CD4-positive, alpha-beta T cell treated with Interleukin-1 beta for 1 hour (primary cell): ENCODE results near the gene KRT5.

Source experiments
- DNase-seq, 2 donors: peaks; one replicate each; pipeline ENCODE4 v3.0.0-alpha.2; 2020 to 2022

The KRT5 gene

GRCh38 chr12:52519826-52520662, at the start of gene KRT5:
Gene KRT5 (minus strand): TSS chr12:52520394. CDS start chr12:52520296, 98 bp downstream.
- DNase-seq: no peak

DNA sequence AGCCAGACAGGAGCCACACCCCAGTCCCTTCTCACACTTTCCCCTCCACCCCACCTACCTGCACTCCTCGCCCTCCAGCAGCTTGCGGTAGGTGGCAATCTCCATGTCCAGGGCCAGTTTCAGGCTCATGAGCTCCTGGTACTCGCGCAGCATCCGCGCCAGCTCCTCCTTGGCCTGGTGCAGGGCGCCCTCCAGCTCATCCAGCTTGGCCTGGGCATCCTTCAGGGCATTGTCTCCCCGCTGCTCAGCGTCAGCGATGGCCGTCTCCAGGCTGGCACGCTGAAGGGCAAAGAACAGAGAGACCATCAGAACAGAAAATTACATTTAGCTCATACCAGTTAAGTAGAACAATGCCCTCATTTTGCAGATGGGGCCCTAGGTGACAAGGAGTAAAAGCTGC, 47.9 kb upstream of the KRT5 start:
- DNase-seq: no peak

- DNase-seq: peak; percentile 75 to 81
These were observed 46.7 kb upstream of the KRT5 start for GRCh38 chr12:52566847-52567291.

- DNase-seq: no peak
These were observed 44.4 kb upstream of the KRT5 start for GRCh38 chr12:52564582-52564981.

DNA sequence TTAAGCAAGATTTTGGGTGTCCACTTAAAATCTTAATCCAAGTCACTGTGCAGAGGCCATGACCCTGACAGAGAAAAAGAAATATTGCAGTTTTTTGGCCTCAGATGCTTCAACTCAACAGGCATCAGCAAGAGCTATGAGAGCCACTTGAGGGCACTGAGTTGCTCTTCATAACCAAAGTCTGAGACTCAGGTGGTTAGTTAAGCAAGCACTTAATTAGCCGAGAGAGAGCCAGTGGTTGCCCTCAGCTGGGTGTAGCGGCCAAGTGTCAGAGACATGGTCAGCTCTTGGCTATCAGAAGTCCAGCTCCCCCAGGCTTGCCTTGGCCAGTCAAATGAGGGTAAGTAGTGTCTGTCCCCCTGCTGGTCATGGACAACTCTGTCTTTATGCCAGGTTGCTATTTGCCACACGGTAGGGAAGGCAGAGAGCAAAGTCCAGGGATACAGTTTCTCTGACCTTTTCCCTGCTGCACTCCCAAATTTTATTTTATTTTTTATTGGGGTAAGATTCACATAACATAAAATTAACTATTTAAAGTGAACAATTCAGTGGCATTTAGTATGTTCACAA, 41.8 kb upstream of the KRT5 start:
- DNase-seq: no peak

- no peak for DNase-seq
These were observed 39.8 kb upstream of the KRT5 start for GRCh38 chr12:52559979-52560378.

DNA sequence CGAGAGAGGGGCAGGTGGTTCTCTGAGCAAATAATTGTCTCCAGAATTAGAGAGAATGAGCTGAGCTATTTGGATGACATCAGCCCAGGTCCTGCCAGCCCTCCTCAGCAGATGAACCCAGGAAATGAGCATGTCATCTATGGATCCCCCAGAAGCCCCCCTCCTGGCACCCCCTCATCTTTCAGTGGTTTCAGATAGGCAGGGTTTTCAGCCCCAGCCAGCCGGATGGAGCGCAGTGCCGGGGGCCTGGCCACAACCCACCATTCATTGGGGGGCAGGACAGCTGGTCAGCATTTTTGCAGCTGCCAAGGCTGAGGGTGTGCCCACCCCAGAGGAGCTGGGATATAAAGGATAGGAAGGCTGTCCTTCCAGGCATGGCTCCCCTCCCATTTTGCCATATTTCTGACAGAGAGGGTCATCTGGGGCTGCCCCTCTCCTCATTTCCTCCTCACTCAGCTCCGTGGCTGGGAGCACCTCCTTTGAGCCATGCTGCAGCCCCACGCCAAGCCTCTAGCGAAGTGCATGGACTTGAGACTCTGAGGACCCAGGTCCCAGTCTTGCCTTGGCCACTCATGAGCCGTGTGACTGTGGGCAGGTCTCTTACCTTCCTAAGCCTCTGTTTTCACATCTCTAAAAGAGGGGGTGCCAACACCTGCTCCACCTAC, 38.7 kb upstream of the KRT5 start:
- no peak for DNase-seq

DNA sequence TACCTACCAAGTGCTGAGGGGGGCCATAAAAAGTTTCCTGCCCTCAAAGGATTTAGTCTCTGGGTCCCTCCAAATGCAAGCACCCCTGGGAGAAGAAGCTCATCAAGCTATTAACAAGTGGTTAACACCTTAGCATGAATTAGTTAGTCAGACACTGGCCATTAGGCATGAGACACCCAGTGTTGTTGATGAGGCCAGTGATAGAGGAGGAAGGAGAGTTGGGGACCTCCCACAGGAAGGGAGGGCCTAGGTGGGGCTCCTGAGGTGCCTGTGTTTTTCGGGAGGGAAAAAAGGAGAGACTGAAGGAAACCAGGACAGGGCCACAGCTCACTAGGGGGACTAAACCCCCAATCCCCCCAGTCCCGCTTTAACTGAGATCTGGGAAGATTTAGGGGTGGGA, 37.3 kb upstream of the KRT5 start:
- DNase-seq: no peak

DNA sequence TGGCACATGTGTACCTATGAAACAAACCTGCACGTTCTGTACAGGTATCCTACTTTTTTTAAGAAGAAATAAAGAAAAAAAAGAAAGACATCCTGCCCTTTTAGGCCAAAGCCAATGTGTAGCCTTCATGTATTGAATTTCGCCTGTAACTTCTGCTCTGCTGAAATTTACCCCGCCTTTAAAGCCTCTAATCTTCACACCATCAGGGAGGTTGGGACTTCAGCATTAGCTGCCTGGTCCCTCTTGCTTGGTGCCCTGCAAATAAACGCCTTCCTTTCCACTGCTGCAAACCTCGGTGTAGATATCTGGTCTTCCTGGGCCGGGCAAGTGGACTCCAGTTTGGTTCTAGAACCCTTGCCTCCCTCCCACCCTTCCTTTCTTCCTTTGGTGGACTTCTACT, 35.4 kb upstream of the KRT5 start:
- peak in 1 of 2 donors; percentile 35 for DNase-seq

- no peak for DNase-seq
These were observed 32.5 kb upstream of the KRT5 start, which contains the start of gene KRT71 for GRCh38 chr12:52552681-52553195. Gene KRT71 (minus strand): TSS chr12:52553145. CDS start chr12:52553077, 68 bp downstream.

- DNase-seq: no peak
These were observed 31.9 kb upstream of the KRT5 start for GRCh38 chr12:52552055-52552454.

DNA sequence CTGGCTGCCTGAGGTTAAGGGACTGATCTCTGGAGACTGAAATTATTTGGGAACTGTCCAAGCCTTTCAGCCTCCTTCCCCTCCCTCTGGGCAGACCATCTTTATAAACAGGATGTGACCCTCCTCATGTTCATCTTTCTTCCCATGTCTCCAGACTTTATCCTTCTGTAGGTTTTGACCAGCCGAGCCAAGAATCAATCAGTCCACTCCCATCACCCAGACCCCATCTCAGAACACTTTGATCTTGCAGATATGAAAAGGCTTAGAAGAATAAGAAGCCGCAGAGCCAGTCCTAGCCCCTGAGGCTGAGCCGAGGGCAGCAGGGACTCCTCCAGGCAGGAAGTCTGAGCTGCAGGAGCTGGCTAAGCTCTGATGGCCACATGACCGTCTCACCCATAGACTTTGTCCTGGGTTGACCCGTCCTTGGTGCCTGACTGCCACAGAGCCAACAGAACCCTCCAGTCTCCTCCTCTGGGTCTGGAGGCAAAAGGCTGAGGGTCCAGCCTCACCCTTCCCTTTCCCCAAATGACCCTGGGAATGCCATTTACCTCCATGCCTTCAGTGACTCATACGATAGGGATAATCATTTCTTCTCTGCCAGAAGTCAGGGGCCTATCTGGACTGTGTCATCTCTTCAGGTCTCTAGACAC, 31.1 kb upstream of the KRT5 start:
- no peak for DNase-seq

DNA sequence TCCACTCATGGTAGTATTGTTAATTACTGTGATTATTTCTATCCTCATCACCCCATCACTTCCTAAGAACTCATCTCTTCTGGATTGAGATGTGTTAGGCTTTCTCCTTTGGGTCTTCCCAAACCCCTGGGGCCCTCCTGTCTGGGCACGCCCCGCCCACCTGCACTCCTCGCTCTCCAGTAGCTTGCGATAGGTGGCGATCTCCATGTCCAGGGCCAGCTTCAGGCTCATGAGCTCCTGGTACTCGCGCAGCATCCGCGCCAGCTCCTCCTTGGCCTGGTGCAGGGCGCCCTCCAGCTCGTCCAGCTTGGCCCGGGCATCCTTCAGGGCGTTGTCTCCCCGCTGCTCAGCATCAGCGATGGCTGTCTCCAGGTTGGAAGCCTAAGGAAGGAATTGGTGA, 25.9 kb upstream of the KRT5 start:
- no peak for DNase-seq

- DNase-seq: no peak
These were observed 24.0 kb upstream of the KRT5 start for GRCh38 chr12:52543985-52544883.

- no peak for DNase-seq
These were observed 22.7 kb upstream of the KRT5 start for GRCh38 chr12:52542785-52543318.

DNA sequence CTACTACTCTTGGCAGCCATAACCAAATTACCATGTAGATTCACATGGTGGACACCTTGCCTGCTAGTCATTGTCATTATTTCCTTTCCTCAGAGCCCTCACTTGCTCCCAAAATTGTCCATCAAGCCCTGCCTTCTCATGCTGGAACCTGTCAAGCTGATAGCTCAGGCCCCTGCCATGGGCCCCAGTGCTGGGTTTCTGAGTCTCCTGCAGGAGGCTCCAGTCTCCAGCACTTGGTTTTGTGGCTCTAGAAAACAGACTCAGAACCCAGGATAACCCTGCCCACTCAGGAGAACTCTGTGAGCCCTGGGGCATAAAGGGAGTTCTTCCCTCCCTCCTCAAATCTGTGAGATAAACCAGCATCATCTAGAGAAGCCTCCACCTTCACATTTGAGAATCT, 22.0 kb upstream of the KRT5 start:
- no peak for DNase-seq

- DNase-seq: no peak
These were observed 21.5 kb upstream of the KRT5 start for GRCh38 chr12:52541709-52542108.

DNA sequence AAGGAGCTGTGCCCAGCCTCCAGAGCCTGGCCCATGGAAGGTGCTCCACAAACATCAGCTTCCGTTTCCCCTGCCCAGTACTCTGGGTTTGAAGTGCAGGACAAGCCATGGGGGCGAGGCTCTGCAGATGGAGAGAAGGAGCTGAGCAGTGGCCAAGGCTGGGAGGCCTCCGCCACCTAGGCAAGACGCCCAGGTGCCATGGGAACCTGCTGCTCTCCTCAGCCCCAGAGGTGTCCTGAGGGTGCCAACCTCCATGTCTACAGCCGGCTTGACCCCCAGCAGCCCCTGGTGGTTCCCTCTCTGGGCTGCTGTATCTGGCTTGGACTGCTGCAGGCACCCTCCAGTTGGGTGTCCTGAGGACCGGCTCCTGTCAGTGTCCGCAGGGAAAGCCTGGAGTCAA, 20.3 kb upstream of the KRT5 start:
- DNase-seq: no peak

DNA sequence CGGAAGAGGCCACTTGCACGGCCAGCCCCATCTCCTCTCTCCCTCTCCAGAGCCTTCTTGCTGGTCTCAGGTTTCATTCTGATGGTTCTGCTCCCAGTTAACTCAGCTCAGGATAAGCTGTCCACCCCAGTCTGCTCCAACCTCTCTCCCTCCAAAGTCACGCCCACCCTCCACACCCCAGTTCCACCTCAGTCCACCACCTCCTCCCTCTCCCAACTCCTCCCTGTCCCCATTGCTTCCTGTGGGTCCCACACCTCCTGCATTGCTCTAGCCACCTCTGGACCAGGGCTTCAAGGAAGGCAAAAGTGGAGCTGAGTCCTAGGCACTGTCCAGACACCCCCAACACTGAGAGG, 19.6 kb upstream of the KRT5 start:
- no peak for DNase-seq

DNA sequence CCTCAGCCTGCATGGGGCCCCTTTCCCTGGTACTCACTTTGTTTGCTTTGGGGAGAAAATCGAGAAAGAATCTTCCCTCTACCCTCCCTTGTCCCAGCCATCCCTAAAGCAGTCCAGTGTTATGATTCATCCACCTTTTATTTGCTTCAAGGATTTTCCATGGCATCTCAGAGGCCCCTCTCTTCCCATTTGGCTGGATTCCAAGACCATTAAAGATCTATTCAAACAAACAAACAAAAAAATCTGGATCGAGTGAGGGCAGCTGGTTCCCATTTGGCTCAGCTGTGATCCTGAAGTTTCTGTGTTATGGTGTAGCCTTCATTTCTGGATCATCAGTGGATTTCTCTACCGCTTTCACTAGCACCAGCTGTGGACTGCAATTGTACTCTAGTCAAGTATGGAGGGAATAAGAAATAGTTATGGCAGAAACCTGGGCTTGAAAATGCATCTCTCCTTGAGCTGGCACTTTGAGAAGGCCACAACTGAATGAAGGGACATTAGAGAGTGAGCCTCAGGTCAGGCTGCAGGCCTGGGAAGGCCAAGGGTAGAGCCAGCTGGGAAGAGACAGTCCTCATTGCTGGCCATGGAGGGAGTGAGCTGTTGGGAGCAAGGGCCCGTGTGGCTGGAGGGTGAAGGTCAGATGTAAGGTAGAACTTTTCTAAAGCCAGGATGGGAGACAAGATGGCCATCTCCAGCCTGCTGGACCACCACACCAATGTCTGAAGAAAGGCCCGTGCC, 19.1 kb upstream of the KRT5 start:
- no peak for DNase-seq

DNA sequence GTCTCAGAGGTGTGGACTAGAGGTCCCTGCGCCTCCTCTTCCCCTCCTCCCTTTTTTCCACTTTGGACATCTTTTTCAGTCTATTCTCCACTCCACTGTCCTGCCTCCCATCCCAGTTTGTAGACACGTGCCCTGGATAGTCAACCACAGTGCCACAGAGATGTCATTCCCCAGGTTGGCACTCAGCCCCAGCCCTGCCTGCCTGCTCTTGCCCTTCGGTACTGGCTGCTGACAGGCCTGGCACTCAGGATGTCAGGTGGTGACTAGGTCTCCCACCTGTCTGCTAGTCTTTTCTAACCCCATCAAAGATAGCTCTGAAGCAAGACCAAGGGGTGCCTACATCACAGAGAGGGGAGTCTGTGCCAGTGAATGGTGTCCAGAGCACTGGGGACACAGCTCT, 16.9 kb upstream of the KRT5 start:
- DNase-seq: no peak
